GDM1 (cell line): Measurements from ENCODE around the gene CPS1.

ENCODE experiments used
- DNase-seq: peaks from one replicate; lab custom pipeline; 2025; lab: John Stamatoyannopoulos, UW

CPS1 gene

DNA sequence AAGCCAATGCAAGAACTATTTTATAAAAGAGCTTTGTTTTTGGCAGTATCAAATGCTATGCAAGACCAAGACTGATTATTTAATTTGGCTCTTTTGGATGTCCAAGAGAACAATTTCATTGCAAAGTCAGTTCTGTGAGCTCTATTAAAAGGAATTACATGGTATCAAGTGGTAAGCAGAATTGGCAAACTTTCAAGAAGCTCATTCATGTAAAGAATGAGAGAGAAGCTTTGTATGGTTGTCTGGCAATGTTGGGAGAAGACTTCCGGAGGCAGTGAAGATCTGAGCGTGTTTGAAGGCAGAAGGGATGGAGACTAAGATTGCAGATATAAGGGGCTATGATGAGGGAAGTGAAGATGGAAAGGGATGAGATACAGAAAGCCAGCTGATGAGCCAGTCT lies 49.6 kb downstream of the CPS1 start:
- no peak for DNase-seq

DNA sequence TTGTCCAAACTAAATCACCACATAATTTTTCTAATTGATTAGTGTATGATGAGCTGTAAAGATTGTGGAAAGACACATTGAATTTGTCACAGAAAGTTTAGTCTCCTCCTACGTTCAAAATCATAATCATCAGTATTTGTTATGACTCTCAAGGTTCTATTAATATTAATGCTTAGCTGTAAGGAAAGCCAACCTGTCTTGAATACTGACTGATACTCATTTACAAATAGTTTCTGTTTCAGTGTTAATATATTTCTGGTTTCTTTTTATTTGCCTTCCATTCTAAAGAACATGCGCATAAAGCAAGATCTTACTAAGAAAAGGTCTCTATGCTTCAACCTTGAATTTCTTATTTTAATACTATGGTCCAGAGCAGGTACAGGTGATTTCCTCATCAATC lies 55.1 kb downstream of the CPS1 start:
- DNase-seq, result no peak

DNA sequence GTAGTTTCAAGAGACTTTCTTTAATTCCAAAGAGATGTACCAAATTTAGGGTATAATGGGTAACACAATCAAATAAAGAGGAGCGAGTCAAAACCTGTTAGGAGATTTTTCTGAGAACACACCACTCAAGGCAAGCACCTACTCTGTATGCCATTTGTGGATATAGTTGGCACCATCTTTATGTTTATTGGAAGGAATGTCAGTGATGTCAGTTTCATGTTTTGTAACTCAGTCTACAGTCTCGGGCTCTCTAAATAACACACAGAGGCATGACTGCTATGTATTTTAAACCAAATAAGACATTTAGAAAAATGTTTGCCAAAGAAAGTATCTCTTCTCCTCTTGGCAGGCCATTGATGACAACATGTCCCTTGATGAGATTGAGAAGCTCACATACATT lies 59.7 kb downstream of the CPS1 start:
- DNase-seq, result no peak

DNA sequence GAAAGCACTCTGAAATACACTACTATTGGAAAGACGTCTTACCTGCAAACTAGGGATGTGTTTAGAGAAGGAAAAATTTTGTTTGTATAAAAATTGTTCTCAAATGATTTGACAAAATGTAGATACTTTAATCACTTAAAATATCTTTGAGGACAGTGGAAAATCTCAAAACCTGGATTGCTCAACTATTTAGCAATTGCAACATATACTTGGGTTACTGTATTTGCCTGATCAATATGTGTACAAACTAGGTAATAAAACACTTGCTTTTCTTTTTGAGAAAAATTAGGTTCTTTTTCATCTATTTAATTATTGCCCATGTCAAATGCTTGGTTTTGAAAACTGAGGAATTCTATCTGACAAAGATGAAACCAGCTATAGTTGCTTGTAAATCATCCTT lies 60.9 kb downstream of the CPS1 start:
- DNase-seq, result no peak

DNA sequence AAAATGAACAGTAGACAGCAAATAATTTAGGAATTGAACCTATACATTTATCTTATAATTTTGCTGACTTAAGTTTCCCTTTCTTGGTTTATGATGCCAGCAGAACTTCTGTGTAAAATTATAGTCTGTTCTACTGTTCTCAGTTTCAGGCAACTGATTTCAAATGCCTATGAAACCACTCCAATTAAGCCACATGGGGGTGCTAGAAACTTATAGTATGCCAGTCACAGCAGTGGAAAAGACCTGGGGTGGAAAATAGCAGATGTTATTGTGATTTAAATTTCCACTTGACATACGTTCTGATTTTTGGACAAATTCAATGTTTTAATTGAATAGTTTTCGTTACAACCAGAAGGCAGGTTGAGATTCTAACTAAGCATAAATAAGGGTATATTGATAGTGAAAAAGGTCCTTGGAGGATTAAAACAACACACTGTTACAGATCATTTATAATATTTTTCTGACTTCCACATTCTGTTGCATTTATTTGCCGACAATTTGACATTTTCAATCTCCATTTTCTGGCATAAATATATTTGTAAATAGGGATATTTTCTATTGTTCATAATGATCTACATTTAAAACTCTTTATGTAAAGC lies 61.4 kb downstream of the CPS1 start:
- DNase-seq, result no peak

DNA sequence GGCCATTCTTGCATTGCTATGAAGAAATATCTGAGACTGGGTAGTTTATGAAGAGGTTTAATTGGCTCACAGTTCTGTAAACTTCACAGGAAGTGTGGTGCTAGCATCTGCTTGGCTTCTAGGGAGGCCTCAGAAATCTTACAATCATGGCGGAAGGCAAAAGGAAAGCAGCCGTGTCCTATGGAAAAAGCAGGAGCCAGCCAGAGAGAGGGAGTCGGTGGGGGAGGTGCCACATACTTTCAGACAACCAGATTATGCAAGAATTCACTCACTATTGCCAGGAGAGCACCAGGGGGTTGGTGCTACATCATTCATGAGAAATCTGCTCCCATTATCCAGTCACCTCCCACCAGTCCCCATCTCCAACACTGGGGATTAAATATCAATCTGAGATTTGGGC lies 64.1 kb downstream of the CPS1 start:
- no peak for DNase-seq

DNA sequence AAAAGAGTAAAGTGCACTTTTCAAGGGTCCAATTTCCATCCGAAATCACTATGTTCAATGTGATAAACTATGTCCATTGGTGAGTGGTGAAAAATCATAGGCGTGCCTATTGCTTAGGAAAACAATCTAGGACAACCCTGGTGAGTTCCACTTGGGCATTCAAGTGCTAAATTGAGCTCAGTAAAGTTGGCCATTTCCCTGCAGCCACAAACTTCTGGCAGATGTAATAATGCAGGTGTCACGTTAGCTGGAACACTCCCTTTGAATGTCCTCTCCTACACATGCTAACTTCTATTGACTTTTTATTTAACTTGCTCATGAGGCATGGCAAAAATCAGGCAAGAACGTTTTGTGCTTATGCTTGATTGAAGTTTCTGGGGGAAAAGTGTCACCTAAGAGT lies 67.1 kb downstream of the CPS1 start:
- DNase-seq, result no peak

DNA sequence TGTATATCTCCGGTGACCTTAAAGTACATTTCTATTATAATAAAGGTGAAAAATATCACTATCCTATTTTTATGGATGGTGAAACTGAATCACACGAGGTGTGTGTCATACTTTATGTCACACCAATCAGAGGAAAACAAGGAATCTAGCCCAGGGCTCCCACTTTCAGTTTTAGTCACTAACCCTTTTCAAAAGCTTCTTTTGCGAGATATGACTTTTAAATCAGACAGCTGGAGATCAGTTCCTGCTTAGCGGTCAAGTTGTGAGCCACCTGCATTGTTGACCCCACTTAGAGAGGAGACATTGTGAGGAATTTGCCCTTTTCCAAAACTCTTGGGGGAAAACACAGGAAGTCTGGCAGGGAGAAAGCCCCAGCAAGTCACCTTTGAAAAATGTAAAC lies 70.5 kb downstream of the CPS1 start:
- no peak for DNase-seq

DNA sequence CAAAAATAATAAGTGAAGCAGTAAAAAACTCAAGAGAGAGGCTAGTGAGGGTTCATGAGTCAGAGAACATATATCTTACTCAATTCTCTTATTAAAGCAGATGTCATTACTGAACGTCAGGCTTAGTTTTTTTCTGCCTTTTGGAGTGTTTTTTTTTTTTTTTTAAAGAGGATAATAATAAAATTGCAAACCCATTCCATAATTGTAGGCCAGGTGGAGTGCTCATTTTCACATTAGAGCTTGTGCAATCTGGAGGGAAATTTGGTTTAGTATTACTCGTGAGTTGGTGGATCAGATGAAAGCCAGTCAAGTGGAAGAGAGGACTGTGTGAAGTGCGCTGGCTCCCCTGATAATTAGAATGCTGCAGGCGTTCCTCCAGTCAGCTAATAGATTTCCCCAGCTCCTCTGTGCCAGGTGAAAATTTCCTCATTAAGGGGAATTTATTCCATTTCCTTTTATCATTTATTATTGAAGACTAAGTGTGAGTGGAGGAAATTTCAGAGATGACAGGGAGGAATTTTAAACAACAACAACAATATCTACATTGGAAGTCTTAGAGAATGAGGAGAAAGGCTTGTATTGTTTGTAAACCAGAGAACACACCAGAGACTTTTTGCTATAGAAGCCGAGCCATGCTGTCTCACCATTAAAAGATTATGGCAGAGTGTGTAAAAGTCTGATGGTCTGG lies 74.6 kb downstream of the CPS1 start:
- no peak for DNase-seq

DNA sequence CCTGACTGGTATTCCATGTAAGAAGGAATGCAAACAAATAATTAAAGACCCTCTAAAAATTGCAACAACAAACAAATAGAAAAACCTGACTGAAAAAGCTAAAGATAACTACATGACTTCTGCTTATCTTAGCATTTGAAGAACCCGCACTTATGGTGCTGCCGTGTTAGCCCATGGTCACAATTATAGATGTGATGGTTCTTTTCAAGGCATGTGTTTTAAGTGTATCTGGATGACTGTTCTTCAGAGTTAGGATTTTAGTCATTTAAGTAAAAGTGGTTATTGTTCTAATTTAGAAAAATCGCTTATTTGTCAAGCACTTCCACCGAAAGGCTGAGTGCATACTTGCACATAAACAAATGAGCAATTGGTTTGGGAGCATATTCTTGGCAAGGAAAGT lies 77.3 kb downstream of the CPS1 start:
- DNase-seq, result no peak

DNA sequence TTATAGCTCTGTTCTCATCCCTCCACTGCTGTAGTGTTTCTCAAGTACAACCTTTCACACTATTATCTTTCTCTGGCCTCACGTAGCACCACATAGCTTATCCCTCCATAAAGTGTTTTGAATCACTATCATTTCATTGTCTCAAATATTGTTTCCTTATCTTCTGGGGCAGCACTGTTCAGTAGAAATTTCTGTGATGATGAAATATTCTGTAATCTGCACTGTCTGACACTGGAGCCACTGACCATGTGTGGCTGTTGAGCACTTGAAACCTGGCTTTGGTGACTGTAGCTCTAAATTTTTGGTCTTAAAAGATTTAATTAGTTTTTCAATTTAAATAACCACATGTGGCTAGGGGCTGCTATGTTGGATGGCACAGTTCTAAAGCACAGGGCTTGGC lies 78.9 kb downstream of the CPS1 start:
- DNase-seq, result no peak

DNA sequence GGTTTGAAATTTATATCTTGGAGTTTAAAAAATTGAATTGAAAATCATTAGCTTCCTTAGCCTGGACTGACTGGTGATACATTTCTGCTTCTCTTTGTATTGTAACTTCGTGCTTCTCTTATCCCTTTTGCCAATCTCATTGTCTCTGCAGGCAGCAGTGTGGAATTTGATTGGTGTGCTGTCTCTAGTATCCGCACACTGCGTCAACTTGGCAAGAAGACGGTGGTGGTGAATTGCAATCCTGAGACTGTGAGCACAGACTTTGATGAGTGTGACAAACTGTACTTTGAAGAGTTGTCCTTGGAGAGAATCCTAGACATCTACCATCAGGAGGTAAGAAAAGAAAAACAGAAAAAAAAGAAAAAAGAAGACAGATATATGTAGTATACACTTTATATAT lies 85.9 kb downstream of the CPS1 start:
- no peak for DNase-seq

DNA sequence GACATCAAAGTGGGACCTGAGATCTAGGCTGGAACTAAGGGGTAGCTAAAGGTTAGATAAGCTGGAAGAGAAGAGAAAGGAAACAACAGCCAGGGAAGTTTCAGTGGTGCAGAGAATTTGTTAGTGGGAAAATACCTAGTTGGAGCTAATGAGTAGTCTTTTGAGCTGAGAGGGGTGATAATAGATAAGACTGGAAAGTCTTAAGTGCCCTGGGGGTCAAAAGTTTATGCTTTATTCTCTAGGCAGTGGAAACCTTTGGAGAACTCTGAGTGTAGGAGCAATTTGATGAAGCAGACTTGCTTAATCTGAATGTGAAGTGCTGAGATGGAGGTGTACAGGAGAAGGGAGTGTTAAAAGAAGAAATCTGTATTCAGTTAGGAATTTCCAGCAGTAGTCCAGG lies 90.8 kb downstream of the CPS1 start:
- DNase-seq, result no peak

DNA sequence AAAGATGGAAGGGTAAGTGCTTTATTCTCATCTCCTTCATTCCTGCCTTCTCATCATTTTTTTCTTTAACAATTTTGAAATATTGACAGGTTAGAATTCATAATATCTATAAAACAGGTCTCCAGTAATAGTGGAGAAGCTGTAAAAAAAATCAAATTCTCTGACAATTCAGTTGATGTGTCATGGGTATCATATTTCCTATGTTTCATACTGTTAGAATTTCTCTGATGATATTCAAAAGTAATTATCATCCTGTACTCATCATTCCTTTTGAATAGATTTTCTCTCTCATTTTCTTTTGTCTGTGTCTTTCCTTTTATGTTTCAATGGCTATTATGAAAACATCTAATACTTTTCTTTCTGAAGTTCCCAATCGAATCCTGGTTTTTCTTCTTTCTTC lies 97.7 kb downstream of the CPS1 start:
- no peak for DNase-seq

DNA sequence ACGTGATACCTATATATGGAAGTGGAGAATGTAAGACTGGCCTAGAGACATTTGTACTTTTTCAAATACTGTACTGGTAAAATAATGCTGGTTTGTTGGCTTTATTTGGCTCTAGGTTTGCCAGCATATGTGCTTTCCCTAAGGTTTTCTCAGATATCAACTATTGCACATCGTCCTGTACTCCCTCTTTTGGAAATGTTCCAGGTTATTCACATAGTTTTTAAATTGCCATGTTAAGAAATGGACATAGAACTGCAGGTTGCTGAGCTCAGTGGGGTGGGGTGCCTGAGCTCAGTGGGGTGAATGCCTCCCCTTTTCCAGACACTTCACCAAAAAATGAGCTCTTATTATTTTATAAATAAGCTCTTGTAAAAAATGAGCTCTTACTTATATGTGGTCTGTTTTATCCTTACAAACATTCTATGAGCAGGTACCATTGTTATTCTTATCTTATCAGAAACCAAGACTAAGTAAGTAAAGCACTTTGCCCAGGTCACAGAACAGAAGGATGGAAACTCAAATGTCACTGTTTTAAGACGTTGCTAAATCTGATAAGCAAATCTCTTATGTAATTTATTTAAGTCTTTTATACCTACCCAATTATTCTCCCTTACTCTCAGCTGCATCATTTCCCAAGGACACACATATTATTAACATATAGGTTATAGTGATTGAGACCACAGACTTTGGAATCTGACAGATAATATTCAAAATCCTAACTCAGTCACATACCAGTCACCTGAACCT lies 99.0 kb downstream of the CPS1 start:
- DNase-seq, result no peak

DNA sequence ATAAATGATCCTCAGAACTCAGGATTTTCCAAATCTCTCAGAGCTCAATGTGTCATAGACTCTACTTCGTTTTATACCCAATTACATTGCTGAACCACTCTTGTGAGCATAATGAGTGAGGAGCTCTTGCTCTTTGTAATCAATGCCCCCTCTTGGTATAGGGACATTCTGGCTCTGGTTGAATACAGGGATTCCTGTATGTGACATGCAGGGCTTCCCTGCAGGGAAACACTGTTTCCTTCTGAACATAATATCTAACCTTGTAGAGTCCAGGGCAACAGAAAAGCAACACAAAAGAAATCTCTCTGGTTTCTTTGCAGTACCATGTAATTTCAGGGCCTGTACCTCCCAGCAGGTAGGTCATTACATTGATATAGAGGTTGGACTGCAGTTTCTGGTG lies 101.5 kb downstream of the CPS1 start:
- no peak for DNase-seq

DNA sequence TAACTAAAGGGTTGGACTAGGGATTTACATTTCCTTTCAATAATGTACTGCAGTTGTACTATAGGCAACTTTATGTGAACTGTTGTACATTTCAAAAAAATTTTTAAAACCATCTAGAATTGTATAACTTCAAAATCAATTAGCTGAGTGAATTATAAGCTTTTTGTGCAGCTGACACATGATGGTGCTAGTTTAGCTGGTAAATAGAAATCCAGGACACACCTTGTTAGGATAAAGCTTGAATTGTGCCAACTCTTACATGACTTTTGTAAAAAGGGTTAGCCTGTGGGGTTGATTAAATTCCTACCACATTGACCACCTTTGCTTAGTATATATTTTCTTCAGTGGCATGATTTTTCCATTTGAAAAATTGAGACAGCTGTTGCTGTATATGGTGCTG lies 104.4 kb downstream of the CPS1 start:
- DNase-seq, result no peak

DNA sequence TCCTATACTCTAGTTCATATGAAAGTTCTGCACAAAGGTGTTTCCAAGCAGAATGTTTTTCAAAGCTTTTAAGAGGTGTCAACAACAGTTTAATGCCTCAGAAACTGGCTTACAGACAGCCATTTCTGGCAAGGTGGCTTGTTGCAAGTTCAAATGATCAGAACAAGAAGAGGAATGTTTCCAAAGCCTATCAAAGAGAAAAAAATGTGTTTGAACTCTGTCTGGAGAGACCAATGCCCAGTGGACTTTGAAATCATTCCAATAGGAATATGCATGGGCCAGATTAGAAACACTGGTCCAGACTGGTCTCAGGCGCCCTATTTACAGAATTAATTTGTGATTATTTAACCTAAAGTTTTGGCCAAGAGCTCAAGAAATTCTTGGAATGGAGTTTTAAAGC lies 106.2 kb downstream of the CPS1 start:
- no peak for DNase-seq

DNA sequence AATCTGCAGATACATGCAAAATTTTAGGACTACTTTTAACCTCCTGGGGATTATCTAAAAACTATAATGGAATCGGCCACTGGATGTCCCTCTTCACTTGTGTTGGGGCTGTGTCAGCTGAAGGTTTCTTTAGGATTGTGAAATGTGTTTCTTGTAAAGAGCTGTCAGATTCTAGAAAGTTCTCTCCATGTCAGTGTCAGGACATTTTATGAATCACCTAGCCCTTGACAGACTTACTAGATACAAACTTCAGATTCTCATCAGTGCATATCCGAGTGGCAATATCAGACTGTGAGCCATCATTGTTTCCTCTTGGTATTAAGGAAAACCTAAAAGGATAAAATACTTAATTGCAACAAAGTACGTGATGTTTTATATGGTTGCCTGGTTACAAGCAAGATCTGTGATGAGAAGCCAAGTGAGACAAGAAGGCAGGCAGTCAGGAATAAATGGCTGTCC lies 107.3 kb downstream of the CPS1 start:
- no peak for DNase-seq

DNA sequence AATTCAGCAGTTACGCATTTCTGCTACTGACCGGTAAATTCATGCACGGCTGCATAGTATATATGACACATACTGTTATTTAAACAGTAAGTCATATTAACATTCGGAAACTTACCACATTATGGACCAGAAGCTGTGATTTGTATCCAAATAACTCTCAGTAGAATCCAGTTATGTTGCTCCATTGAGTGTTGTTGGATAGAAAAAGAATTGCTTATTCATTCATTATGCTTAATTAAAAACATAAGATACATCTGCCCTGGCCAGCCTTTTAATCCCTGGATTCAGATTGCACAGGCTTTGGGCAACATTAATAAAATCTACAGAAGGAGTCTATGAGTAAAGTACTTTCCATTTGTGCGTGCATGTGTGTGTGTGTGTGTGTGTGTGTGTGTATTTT lies 111.3 kb downstream of the CPS1 start:
- no peak for DNase-seq

DNA sequence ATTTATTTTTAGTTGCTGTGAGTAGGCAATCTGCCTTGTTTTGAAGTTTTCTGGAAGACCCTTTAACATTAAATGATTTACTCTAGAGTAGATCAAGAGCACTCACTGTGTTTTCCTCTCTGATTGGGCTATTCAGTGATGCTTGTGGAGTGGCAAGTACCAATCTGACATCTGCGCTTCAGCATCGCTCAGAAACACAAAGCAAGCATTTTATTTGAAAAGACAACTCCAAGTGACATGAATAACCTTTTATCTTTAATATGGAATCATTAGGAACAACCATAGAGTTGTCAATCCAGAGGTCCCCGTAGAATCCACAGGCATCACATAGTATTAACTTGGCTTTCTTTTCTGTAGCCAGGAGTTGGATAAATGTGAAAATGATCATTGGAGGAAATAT lies 114.7 kb downstream of the CPS1 start:
- no peak for DNase-seq

DNA sequence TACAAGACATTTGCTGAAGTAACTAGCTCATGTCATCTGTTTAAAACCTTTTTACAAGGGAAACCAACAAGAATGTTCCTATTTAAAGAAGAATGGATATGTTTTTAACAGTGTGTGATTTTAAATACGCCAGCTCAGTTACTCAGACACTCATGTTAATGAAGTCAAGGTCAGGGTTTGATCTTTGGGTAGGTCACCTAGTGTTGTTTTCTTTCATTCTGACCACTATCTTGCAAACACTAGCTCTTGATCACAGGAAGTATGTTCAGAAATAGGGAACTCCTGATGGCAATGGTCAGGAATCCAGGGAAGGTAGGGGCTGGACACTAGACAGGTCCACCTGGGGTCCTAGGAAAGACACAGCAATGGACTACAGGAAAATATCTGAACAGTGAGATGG lies 116.7 kb downstream of the CPS1 start:
- no peak for DNase-seq

DNA sequence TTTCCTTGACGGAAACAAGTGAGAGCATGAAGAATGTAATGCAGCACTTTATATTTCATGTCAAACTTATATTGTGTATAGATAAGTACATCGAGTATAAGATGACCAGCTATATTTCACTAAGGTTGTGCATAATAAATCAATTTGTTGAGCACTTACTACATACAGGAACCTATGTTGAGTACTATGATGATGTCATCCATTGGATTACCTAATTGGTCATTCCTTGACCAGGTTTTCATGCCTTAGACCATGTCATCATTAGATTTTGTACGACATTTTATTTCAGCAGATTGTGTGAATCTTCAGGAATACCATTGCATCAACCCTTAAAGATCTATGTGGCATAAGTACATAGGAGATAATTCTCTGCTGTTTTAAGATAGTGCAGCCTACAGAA lies 119.7 kb downstream of the CPS1 start:
- DNase-seq, result no peak

DNA sequence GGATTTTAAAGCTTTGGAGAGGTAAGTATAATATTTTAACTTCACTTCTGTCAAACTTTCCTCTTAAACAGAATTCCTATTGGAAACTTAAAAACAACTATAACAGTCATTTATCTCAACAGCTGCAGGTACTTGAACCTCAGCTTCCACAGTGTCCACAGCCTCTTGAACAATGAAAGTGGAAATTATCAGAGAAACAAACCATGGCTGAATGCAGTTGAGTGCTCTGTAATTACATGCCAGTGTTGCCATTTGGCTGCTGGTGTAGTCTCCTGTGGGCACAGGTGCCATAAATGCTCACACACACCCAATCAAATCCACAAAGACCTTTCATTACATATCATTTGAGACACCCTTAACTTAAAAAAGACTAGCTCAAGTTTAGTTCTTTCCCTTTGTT lies 125.1 kb downstream of the CPS1 start:
- DNase-seq, result no peak
